Measurements from ENCODE around the gene GPRC5C. TPM values are rescaled to one million over a fixed set of nuclear protein-coding genes. Genes with fewer than 3 reads are reported as not detected.

The GPRC5C gene
- total and polyA plus RNA-seq, 9 of the 15 experiments (the other 6 are each of a cell fraction or from before 2014, with no cell fraction given) = 0.28 to 9.0 (median 4.1) TPM

- 11% methylated on average over 21 of the region's 33 CpGs for WGBS (ENCODE audit: insufficient coverage, low coverage, missing lambda C conversion rate)
- intact Hi-C loops (cut with micrococcal nuclease) = no loop called here
- no peak overlapping the region for H3K4me2 ChIP-seq (ENCODE audit: insufficient read depth, low read length)
- no peaks in the 10 kb centered on the region; the same call in 1 of the 2 replicates for H3K9me3 ChIP-seq (replicated peaks; ENCODE audit: control insufficient read depth, insufficient read depth, low read depth, low read length)
- DNase-seq (ENCODE audit: extremely low read depth in 1 of 4, low spot score in 3 of 4) (no peak), FAIRE-seq (no peak), ATAC-seq (no peak)
- H2AFZ ChIP-seq (ENCODE audit: low read depth, low read length) = no peak overlapping the region
- H3K36me3 ChIP-seq (ENCODE audit: control insufficient read depth, insufficient read depth, low read length) = no peaks in the 10 kb centered on the region
- H4K20me1 ChIP-seq (replicated peaks; ENCODE audit: control insufficient read depth, insufficient read depth, low read length) = no peaks in the 10 kb centered on the region
- peaks cover 0 to 22% of the 10 kb centered on the region in 2 experiments; a peak in 4 of 5 replicates for H3K4me1 ChIP-seq (replicated peaks in 1 of 2; ENCODE audit: control insufficient read depth in 2 of 2, insufficient read depth in 2 of 2, low read length in 2 of 2)
- CTCF ChIA-PET (ENCODE audit: low intra/inter-chr PET ratio) = no interaction called here
- POLR2A ChIA-PET = no interaction called here
- BruUV-seq (replicated peaks) = no TSS peak
- H3K9me1 ChIP-seq (ENCODE audit: control insufficient read depth, insufficient read depth, low read length) = no peaks in the 10 kb centered on the region
- TF ChIP-seq ZNF57 (CRISPR knock-in tag; IDR thresholded peaks at IDR 0.05) (no peak), PHB2 (IDR thresholded peaks at IDR 0.05; ENCODE audit: low read depth) (no peak), ZNF224 (CRISPR knock-in tag; IDR thresholded peaks at IDR 0.05) (no peak), ZNF3 (CRISPR knock-in tag; IDR thresholded peaks at IDR 0.05) (no peak), U2AF2 (optimal IDR thresholded peaks at IDR 0.05; ENCODE audit: low read depth, low read length) (no peak), ARNT (IDR thresholded peaks at IDR 0.05) (no peak), RBM39 (optimal IDR thresholded peaks at IDR 0.05; ENCODE audit: low read depth, low read length) (no peak), ARID4B (CRISPR knock-in tag; IDR thresholded peaks at IDR 0.05) (no peak), NR3C1 (CRISPR knock-in tag; IDR thresholded peaks at IDR 0.05) (no peak), SETDB1 (IDR thresholded peaks at IDR 0.05; ENCODE audit: low read length) (no peak), ZBTB7A (IDR thresholded peaks at IDR 0.05; ENCODE audit: borderline replicate concordance, control insufficient read depth, low read depth, low read length) (no peak), IRF2 (CRISPR knock-in tag; IDR thresholded peaks at IDR 0.05) (no peak), ZNF830 (CRISPR knock-in tag; IDR thresholded peaks at IDR 0.05) (no peak), ZNF146 (CRISPR knock-in tag; IDR thresholded peaks at IDR 0.05; ENCODE audit: unreplicated experiment) (no peak), MXI1 (IDR thresholded peaks at IDR 0.05; ENCODE audit: low read depth, low read length) (no peak), TFAM (CRISPR knock-in tag; conservative IDR thresholded peaks at IDR 0.05) (no peak)
- no peak overlapping the region for H3K27ac ChIP-seq (ENCODE audit: extremely low read depth, low read depth, low read length)
- H3K79me2 ChIP-seq (ENCODE audit: control insufficient read depth, insufficient read depth, low read length) = no peaks in the 10 kb centered on the region; the same call in 2 of the 3 replicates
- in situ Hi-C loops (cut with MboI) = no loop called here
- H3K4me3 ChIP-seq = peak overlapping the region; percentile 10; the same call in 1 of the 2 replicates
- H3K27me3 ChIP-seq (ENCODE audit: control insufficient read depth in 2 of 2, insufficient read depth in 2 of 2, low read length in 2 of 2) = peaks cover 2 to 38% of the 10 kb centered on the region in 2 experiments; a peak in 4 of 5 replicates
- H3K9ac ChIP-seq (ENCODE audit: insufficient read depth in 1 of 2, low read depth in 2 of 2, low read length in 2 of 2) = no peak overlapping the region
Observed at GRCh38 chr17:74432424-74432690, 469 bp downstream of the GPRC5C start.
